ENCODE results near the gene ELP1.

The ELP1 gene

DNA sequence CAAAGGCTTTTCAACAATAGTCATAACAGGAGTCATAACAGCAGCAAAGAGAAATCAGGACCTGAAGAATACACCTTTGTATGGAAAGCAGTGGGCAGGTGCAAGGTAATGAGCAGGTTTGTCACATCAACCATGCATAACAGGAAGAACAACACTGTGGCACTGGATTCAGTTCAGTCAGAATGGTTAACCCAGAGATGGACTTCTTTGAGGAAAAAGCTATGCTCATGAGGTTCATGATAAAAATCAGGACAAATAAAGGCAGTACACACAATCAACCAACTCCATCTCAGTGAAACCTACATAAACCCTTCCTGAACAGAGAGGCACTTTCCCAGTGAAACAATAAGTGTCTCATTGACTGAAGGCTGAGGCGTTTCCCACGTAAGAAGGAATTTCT is 27.2 kb upstream of the ELP1 start:
- TF ChIP-seq FOXP2 (optimal IDR thresholded peaks at IDR 0.05; ENCODE audit: borderline replicate concordance, extremely low read depth, extremely low read length, insufficient read depth) (no peak), POLR2AphosphoS5 (IDR thresholded peaks at IDR 0.05; ENCODE audit: low read depth, low read length) (no peak), SIN3A (IDR thresholded peaks at IDR 0.05; ENCODE audit: borderline replicate concordance, insufficient read depth, low read length) (no peak)
- TF ChIP-seq, protein P1, sequence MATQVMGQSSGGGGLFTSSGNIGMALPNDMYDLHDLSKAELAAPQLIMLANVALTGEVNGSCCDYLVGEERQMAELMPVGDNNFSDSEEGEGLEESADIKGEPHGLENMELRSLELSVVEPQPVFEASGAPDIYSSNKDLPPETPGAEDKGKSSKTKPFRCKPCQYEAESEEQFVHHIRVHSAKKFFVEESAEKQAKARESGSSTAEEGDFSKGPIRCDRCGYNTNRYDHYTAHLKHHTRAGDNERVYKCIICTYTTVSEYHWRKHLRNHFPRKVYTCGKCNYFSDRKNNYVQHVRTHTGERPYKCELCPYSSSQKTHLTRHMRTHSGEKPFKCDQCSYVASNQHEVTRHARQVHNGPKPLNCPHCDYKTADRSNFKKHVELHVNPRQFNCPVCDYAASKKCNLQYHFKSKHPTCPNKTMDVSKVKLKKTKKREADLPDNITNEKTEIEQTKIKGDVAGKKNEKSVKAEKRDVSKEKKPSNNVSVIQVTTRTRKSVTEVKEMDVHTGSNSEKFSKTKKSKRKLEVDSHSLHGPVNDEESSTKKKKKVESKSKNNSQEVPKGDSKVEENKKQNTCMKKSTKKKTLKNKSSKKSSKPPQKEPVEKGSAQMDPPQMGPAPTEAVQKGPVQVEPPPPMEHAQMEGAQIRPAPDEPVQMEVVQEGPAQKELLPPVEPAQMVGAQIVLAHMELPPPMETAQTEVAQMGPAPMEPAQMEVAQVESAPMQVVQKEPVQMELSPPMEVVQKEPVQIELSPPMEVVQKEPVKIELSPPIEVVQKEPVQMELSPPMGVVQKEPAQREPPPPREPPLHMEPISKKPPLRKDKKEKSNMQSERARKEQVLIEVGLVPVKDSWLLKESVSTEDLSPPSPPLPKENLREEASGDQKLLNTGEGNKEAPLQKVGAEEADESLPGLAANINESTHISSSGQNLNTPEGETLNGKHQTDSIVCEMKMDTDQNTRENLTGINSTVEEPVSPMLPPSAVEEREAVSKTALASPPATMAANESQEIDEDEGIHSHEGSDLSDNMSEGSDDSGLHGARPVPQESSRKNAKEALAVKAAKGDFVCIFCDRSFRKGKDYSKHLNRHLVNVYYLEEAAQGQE (IDR thresholded peaks at IDR 0.05; ENCODE audit: insufficient read depth in 1 of 2, low read depth in 2 of 2, low read length in 2 of 2) = no peak

DNA sequence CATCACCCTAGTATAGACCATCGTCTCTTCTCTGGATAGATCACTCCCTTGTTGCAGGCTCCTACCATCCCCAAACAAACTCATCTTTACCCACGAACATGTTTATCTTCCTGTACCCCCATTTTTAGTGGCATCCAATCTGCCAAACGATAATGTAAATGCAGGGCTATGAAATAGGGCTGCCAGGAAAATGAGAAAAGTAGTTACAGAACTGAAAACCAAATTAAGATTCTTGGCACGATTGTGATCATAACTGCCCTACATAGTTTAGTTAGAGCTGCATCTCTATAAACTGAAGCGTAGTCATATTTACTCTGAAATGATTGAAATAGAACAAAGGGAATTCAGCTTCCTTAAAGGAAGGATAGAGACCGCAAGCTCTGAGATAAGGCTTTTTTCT is 26.4 kb upstream of the ELP1 start:
- TF ChIP-seq TAF1 (IDR thresholded peaks at IDR 0.05; ENCODE audit: borderline replicate concordance, insufficient read depth, low read length) (no peak), FOXP2 (optimal IDR thresholded peaks at IDR 0.05; ENCODE audit: borderline replicate concordance, extremely low read depth, extremely low read length, insufficient read depth) (no peak), SIN3A (IDR thresholded peaks at IDR 0.05; ENCODE audit: borderline replicate concordance, insufficient read depth, low read length) (no peak), POLR2AphosphoS5 (IDR thresholded peaks at IDR 0.05; ENCODE audit: low read depth, low read length) (no peak)
- TF ChIP-seq, protein P1 (IDR thresholded peaks at IDR 0.05; ENCODE audit: insufficient read depth in 1 of 2, low read depth in 2 of 2, low read length in 2 of 2) = no peak

DNA sequence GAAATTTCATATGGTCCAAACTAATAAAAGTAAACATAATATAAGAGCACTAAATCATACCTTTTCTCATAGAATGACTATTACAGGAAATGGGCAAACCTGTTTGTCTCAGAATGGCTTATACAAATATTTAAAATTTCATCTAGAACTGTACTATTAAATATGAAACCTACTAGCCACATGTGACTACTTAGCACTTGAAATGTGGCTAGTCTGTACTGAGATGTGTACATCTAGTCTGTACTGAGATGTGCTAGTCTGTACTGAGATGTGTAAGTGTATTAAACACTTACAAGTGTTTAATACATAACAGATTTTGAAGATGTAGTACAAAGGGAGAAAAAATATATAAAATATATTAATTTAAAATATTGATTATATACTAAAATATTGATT is 22.7 kb upstream of the ELP1 start:
- TF ChIP-seq FOXP2 (optimal IDR thresholded peaks at IDR 0.05; ENCODE audit: borderline replicate concordance, extremely low read depth, extremely low read length, insufficient read depth) (no peak), TAF1 (IDR thresholded peaks at IDR 0.05; ENCODE audit: borderline replicate concordance, insufficient read depth, low read length) (no peak), SIN3A (IDR thresholded peaks at IDR 0.05; ENCODE audit: borderline replicate concordance, insufficient read depth, low read length) (no peak), POLR2AphosphoS5 (IDR thresholded peaks at IDR 0.05; ENCODE audit: low read depth, low read length) (no peak)

DNA sequence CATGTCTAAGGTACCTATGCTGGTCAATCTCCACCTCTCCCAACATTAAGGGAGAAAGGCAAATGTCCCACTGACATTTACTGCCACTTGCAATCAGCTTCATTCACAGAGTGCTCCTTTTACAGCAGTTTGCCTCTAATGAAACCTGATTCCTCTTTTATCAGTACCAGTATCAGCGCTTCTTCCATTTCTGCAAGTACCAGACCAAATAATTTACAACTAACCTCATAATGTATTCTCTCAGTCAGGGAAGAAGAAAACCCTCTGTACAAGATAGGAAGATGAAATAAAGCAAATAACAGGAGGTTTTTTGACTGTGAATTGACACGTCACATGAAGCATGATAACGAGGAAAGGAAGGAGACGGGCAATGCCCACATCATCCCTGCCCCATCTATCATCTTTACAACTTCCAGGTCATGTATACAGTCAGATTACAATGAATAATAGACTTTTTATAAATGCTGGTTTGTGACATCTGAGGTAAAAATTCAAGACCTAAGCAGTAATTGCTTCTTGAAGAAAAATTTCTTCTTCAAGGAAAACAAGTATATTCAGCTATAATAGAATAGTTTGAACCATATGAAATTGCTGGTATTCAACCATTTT is 22.2 kb upstream of the ELP1 start:
- TF ChIP-seq TAF1 (IDR thresholded peaks at IDR 0.05; ENCODE audit: borderline replicate concordance, insufficient read depth, low read length) (no peak), SIN3A (IDR thresholded peaks at IDR 0.05; ENCODE audit: borderline replicate concordance, insufficient read depth, low read length) (no peak), FOXP2 (optimal IDR thresholded peaks at IDR 0.05; ENCODE audit: borderline replicate concordance, extremely low read depth, extremely low read length, insufficient read depth) (no peak), POLR2AphosphoS5 (IDR thresholded peaks at IDR 0.05; ENCODE audit: low read depth, low read length) (no peak)
- TF ChIP-seq, protein P1 (IDR thresholded peaks at IDR 0.05; ENCODE audit: insufficient read depth in 1 of 2, low read depth in 2 of 2, low read length in 2 of 2) = no peak

DNA sequence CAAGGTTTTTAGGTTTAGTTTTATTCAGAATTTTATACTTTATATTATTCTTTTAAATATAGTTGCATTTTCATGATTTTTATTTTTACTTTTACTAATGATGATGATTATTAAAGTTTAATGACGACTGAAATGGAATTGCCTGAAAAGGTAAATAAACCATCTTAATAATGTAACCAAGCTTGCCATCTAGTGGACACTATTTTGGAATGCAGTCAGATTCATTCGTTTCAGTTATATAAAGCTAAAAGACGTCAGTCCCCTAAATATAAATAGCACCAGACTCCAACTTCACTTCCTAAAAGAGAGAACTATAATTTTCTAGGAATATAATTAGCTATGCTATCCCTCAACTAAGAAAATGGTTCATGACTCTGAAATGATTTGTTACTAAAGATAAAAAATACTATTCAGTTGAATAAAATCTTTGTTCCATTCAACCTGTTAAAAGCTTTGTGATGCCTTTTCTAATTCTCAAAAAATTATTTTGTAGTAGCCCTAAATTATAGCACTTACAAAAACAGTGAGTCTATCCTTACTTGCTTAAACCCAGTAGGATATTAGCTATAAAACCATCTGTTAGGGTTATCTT is 20.2 kb upstream of the ELP1 start:
- no peak for TF ChIP-seq POLR2AphosphoS5 (IDR thresholded peaks at IDR 0.05; ENCODE audit: low read depth, low read length)
- TF ChIP-seq SIN3A (IDR thresholded peaks at IDR 0.05; ENCODE audit: borderline replicate concordance, insufficient read depth, low read length) = no peak
- TF ChIP-seq FOXP2 (optimal IDR thresholded peaks at IDR 0.05; ENCODE audit: borderline replicate concordance, extremely low read depth, extremely low read length, insufficient read depth) = no peak
- TF ChIP-seq, protein P1 (IDR thresholded peaks at IDR 0.05; ENCODE audit: insufficient read depth in 1 of 2, low read depth in 2 of 2, low read length in 2 of 2) = no peak
- TF ChIP-seq TAF1 (IDR thresholded peaks at IDR 0.05; ENCODE audit: borderline replicate concordance, insufficient read depth, low read length) = no peak

Data from PFSK-1 (cell line).